Mesendoderm (in vitro differentiated cells): ENCODE results near the gene HMCN2.
A peak's percentile ranks its signal among the peaks of the same experiment; 100 is the strongest.

Experiments used
- DNase-seq: peaks from one replicate; pipeline ENCODE4 v3.0.0; 2013
- H2AK5ac ChIP-seq: 2 replicates; pipeline ENCODE4 v1.6.1; 2013; ENCODE audit warnings: low read length, inconsistent platforms
- H2BK120ac ChIP-seq: 2 replicates; pipeline ENCODE4 v1.6.1; 2013; ENCODE audit warnings: low read depth, mild to moderate bottlenecking, low read length, moderate library complexity, mixed read lengths
- H2BK15ac ChIP-seq: replicated peaks from 2 replicates; pipeline ENCODE4 v1.6.1; 2013; ENCODE audit warnings: low read depth, mild to moderate bottlenecking, moderate library complexity
- H2BK5ac ChIP-seq: 2 replicates; pipeline ENCODE4 v1.6.1; 2013; ENCODE audit warnings: low read length, inconsistent platforms
- H3K18ac ChIP-seq: 2 replicates; pipeline ENCODE4 v1.6.1; 2013; ENCODE audit warnings: mild to moderate bottlenecking, low read length, mixed read lengths
- H3K23ac ChIP-seq: one replicate; pipeline ENCODE4 v1.6.1; 2013; ENCODE audit warnings: low read length
- H3K27ac ChIP-seq: 2 replicates; pipeline ENCODE4 v1.5.1; 2013; ENCODE audit warnings: low read depth, mild to moderate bottlenecking, inconsistent platforms, low read length, moderate library complexity
- H3K27me3 ChIP-seq: 2 replicates; pipeline ENCODE4 v1.6.1; 2013; ENCODE audit warnings: low read length, control low read depth, mild to moderate bottlenecking, inconsistent platforms; ENCODE audit not compliant: insufficient read depth, poor library complexity
- H3K36me3 ChIP-seq: 2 replicates; pipeline ENCODE4 v1.6.1; 2013; ENCODE audit warnings: low read length, inconsistent platforms; ENCODE audit not compliant: control insufficient read depth, insufficient read depth
- H3K4ac ChIP-seq: one replicate; pipeline ENCODE4 v1.6.1; 2013; ENCODE audit warnings: low read depth, mild to moderate bottlenecking, low read length, moderate library complexity
- H3K4me1 ChIP-seq: 2 replicates; pipeline ENCODE4 v1.6.1; 2013; ENCODE audit warnings: low read depth, low read length, inconsistent platforms; ENCODE audit not compliant: control insufficient read depth
- H3K4me2 ChIP-seq: 2 replicates; pipeline ENCODE4 v1.6.1; 2013; ENCODE audit warnings: low read length
- H3K4me3 ChIP-seq: 2 replicates; pipeline ENCODE4 v1.5.1; 2013; ENCODE audit warnings: mild to moderate bottlenecking, low read length
- H3K56ac ChIP-seq: one replicate; pipeline ENCODE4 v1.6.1; 2013; ENCODE audit warnings: low read length
- H3K79me1 ChIP-seq: 2 replicates; pipeline ENCODE4 v1.6.1; 2013; ENCODE audit warnings: low read length, inconsistent platforms
- H3K79me2 ChIP-seq: 2 replicates; pipeline ENCODE4 v1.6.1; 2013; ENCODE audit warnings: mild to moderate bottlenecking, low read length; ENCODE audit not compliant: control insufficient read depth, insufficient read depth
- H3K9ac ChIP-seq: 2 replicates; pipeline ENCODE4 v1.6.1; 2013; ENCODE audit warnings: low read length, inconsistent platforms
- H4K5ac ChIP-seq: one replicate; pipeline ENCODE4 v1.6.1; 2013; ENCODE audit warnings: low read length
- H4K8ac ChIP-seq: one replicate; pipeline ENCODE4 v1.6.1; 2013; ENCODE audit warnings: low read depth, mild to moderate bottlenecking, control low read depth, low read length, moderate library complexity
- WGBS: extraction: QIAGEN DNeasy Blood & Tissue Kit; methylation state at CpG from one replicate; pipeline ENCODE4 v1.1.7; 2013; ENCODE audit warnings: low lambda C conversion rate, missing lambda C conversion rate; ENCODE audit not compliant: insufficient coverage; ENCODE audit errors: extremely low coverage; 5-methylcytosine and 5-hydroxymethylcytosine counted together

Gene HMCN2

GRCh38 chr9:130363755-130364404 is 98.3 kb downstream of the HMCN2 start:
- H3K4me1 ChIP-seq = peaks cover 3% of the 10 kb centered on the region
- H3K4me2 ChIP-seq = no peak overlapping the region

DNA sequence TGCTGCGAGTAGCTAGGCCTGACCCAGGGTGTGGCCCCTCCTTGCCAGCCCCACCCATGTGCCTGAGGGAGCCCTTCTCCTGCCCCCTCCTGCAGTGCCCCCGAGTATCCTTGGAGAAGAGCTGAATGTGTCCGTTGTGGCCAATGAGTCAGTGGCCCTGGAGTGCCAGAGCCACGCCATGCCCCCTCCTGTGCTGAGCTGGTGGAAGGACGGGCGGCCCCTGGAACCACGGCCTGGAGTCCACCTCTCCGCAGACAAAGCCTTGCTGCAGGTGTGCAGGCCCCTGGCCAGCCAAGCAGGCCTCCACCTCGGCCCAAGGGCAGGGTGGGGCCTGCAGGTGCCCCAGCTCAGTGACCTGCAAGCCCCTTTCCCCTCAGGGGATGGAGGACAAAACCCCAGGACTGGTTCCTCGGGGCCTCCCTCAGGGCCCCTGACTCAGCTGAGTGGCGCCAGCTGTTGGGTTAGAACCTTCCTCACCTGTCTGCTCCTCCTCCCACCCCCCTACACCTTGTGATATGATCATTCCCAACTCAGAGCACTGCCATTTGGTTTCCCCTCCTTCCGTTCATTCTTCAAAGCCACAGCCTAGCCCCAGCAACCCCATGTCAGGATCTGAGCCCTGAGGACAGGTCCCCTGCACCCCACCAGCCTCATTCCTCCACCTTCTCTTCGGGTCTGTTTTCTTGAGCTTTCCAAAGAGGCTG is 99.2 kb downstream of the HMCN2 start:
- H4K5ac ChIP-seq = no peak overlapping the region
- no peak overlapping the region for H3K18ac ChIP-seq
- DNase-seq = no peak
- H3K4ac ChIP-seq = no peak overlapping the region
- no peak overlapping the region for H3K9ac ChIP-seq
- no peak overlapping the region for H2AK5ac ChIP-seq
- no peaks in the 10 kb centered on the region for H3K27me3 ChIP-seq
- no peak overlapping the region for H3K23ac ChIP-seq
- H2BK5ac ChIP-seq = no peak overlapping the region
- no peak overlapping the region for H3K4me3 ChIP-seq
- no peaks in the 10 kb centered on the region for H3K79me2 ChIP-seq
- no peak overlapping the region for H3K27ac ChIP-seq
- WGBS = no CpG with 5 or more reads among the region's 13 CpGs
- H3K4me2 ChIP-seq = no peak overlapping the region
- H2BK15ac ChIP-seq = no peak overlapping the region
- H4K8ac ChIP-seq = no peak overlapping the region
- peaks cover 3% of the 10 kb centered on the region for H3K4me1 ChIP-seq
- no peak overlapping the region for H3K56ac ChIP-seq
- no peaks in the 10 kb centered on the region for H3K79me1 ChIP-seq
- no peaks in the 10 kb centered on the region for H3K36me3 ChIP-seq
- no peak overlapping the region for H2BK120ac ChIP-seq

More at GRCh38 chr9:130363755-130364404, 98.3 kb downstream of the HMCN2 start:
- Histone ChIP-seq H3K9ac (no peak overlapping the region), H3K27me3 (no peaks in the 10 kb centered on the region), H3K56ac (no peak overlapping the region), H2BK15ac (no peak overlapping the region), H3K79me1 (no peaks in the 10 kb centered on the region), H3K23ac (no peak overlapping the region), H3K27ac (no peak overlapping the region), H4K8ac (no peak overlapping the region), H2BK5ac (no peak overlapping the region), H3K4ac (no peak overlapping the region), H3K36me3 (no peaks in the 10 kb centered on the region), H3K18ac (no peak overlapping the region), H2BK120ac (no peak overlapping the region), H4K5ac (no peak overlapping the region), H3K4me3 (no peak overlapping the region), H2AK5ac (no peak overlapping the region), H3K79me2 (no peaks in the 10 kb centered on the region)
- no peak for DNase-seq
- WGBS = no CpG with 5 or more reads among the region's 9 CpGs

GRCh38 chr9:130365323-130365721 is 99.8 kb downstream of the HMCN2 start:
- no peak overlapping the region for H2AK5ac ChIP-seq
- no peak overlapping the region for H3K18ac ChIP-seq
- no peak overlapping the region for H2BK15ac ChIP-seq
- H3K56ac ChIP-seq = no peak overlapping the region
- WGBS = no CpG with 5 or more reads among the region's 10 CpGs
- DNase-seq = no peak
- no peak overlapping the region for H2BK120ac ChIP-seq
- no peak overlapping the region for H4K5ac ChIP-seq
- H3K4me3 ChIP-seq = no peak overlapping the region
- H4K8ac ChIP-seq = no peak overlapping the region
- no peaks in the 10 kb centered on the region for H3K36me3 ChIP-seq
- H3K27ac ChIP-seq = no peak overlapping the region
- H3K4me2 ChIP-seq = no peak overlapping the region
- H2BK5ac ChIP-seq = no peak overlapping the region
- H3K23ac ChIP-seq = no peak overlapping the region
- H3K9ac ChIP-seq = no peak overlapping the region
- no peaks in the 10 kb centered on the region for H3K79me1 ChIP-seq
- H3K27me3 ChIP-seq = no peaks in the 10 kb centered on the region
- H3K4me1 ChIP-seq = peaks cover 3% of the 10 kb centered on the region
- H3K4ac ChIP-seq = no peak overlapping the region
- no peaks in the 10 kb centered on the region for H3K79me2 ChIP-seq

DNA sequence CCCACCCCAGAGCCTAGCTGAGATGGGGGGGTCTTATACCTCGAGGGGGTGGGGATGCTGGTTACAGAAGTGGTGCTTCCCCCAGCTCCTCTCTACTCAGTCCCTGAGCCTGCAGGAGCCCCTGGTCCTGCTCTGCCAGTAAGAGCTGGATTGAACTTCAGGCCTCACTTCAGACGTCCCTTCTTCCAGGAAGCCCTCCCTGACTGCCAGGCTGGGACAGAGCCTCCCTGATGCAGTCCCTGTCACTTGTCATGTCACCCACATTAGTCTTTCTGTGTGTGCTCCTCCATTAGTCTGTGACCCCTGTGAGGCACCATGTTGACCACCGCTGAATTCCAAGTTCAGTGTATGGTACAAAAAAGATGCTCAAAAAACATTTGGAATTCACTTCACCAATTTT is 100.5 kb downstream of the HMCN2 start:
- no peak overlapping the region for H3K4ac ChIP-seq
- H2BK120ac ChIP-seq = no peak overlapping the region
- H3K9ac ChIP-seq = no peak overlapping the region
- no peaks in the 10 kb centered on the region for H3K79me2 ChIP-seq
- no peaks in the 10 kb centered on the region for H3K79me1 ChIP-seq
- no peak overlapping the region for H3K23ac ChIP-seq
- H4K5ac ChIP-seq = no peak overlapping the region
- H3K18ac ChIP-seq = no peak overlapping the region
- no peak overlapping the region for H3K4me3 ChIP-seq
- H3K27me3 ChIP-seq = no peaks in the 10 kb centered on the region
- H3K4me2 ChIP-seq = no peak overlapping the region
- H3K56ac ChIP-seq = no peak overlapping the region
- no peak overlapping the region for H2BK15ac ChIP-seq
- peaks cover 3% of the 10 kb centered on the region for H3K4me1 ChIP-seq
- no peak overlapping the region for H2BK5ac ChIP-seq
- H3K36me3 ChIP-seq = no peaks in the 10 kb centered on the region
- no CpG with 5 or more reads among the region's 3 CpGs for WGBS
- no peak overlapping the region for H2AK5ac ChIP-seq
- no peak overlapping the region for H3K27ac ChIP-seq
- no peak overlapping the region for H4K8ac ChIP-seq
- DNase-seq = no peak

- Histone ChIP-seq H3K27me3 (no peaks in the 10 kb centered on the region), H3K4me2 (no peak overlapping the region), H3K36me3 (no peaks in the 10 kb centered on the region), H3K27ac (no peak overlapping the region), H3K56ac (no peak overlapping the region), H3K9ac (no peak overlapping the region), H2BK120ac (no peak overlapping the region), H3K18ac (no peak overlapping the region), H2AK5ac (no peak overlapping the region), H4K8ac (no peak overlapping the region), H2BK5ac (no peak overlapping the region), H3K79me1 (no peaks in the 10 kb centered on the region), H4K5ac (no peak overlapping the region), H3K79me2 (no peaks in the 10 kb centered on the region), H3K4ac (no peak overlapping the region), H3K23ac (no peak overlapping the region), H2BK15ac (no peak overlapping the region), H3K4me1 (peaks cover 3% of the 10 kb centered on the region), H3K4me3 (no peak overlapping the region)
- WGBS = no CpG with 5 or more reads among the region's 8 CpGs
- DNase-seq = peak; percentile 66
These were observed 101.5 kb downstream of the HMCN2 start for GRCh38 chr9:130366888-130367550.
